Natural killer cell (primary cell): ENCODE data around the gene C1QTNF5. TPM values are rescaled to one million over a fixed set of nuclear protein-coding genes. Genes with fewer than 3 reads are reported as not detected.

ENCODE experiments used
- ATAC-seq, 3 donors: fragments of 150-1000 bp in 2 of 3; fragments of 200-7000 bp in 1 of 3; cut with Tn5 transposase; 1 replicate in 1 of 3; 2 replicates in 2 of 3; pipeline ENCODE4 v1.10.0; 2021; ENCODE audit warnings: mild to moderate bottlenecking in 2 of 3, moderate library complexity in 2 of 3
- DNase-seq, 2 donors: peaks; one replicate each; pipeline versions ENCODE4 v3.0.0 to v3.0.0-alpha.2; 2013 to 2021; ENCODE audit warnings: mixed read lengths in 1 of 2
- H3K27ac ChIP-seq: one replicate; pipeline ENCODE4 v1.5.1; 2013; ENCODE audit warnings: mild to moderate bottlenecking, low read length
- H3K27me3 ChIP-seq: one replicate; pipeline ENCODE4 v1.6.1; 2013; ENCODE audit warnings: low read length; ENCODE audit not compliant: control insufficient read depth, insufficient read depth
- H3K36me3 ChIP-seq: one replicate; pipeline ENCODE4 v1.6.1; 2013; ENCODE audit warnings: low read length; ENCODE audit not compliant: control insufficient read depth, insufficient read depth
- H3K4me1 ChIP-seq: one replicate; pipeline ENCODE4 v1.6.1; 2013; ENCODE audit warnings: low read length; ENCODE audit not compliant: control insufficient read depth, insufficient read depth
- H3K4me3 ChIP-seq: one replicate; pipeline ENCODE4 v1.5.1; 2013; ENCODE audit warnings: low read length
- H3K9me3 ChIP-seq: one replicate; pipeline ENCODE4 v1.6.1; 2013; ENCODE audit warnings: low read length; ENCODE audit not compliant: control insufficient read depth, insufficient read depth
- H3K27ac Mint-ChIP-seq, 2 donors: one replicate each; pipeline ENCODE4 v1.8.0; 2022; ENCODE audit warnings: mild to moderate bottlenecking in 2 of 2, mixed read lengths in 2 of 2, moderate library complexity in 1 of 2
- H3K27me3 Mint-ChIP-seq, 2 donors: one replicate each; pipeline ENCODE4 v1.8.0; 2022; ENCODE audit warnings: low read depth in 2 of 2, mixed read lengths in 2 of 2
- H3K36me3 Mint-ChIP-seq: one replicate; pipeline ENCODE4 v1.8.0; 2022; ENCODE audit warnings: mixed read lengths
- H3K4me1 Mint-ChIP-seq, 2 donors: one replicate each; pipeline ENCODE4 v1.8.0; 2022; ENCODE audit warnings: mixed read lengths in 2 of 2
- H3K4me3 Mint-ChIP-seq: one replicate; pipeline ENCODE4 v1.8.0; 2022; ENCODE audit warnings: mild to moderate bottlenecking, moderate library complexity, mixed read lengths
- H3K9me3 Mint-ChIP-seq, 2 donors: one replicate each; pipeline ENCODE4 v1.8.0; 2022; ENCODE audit warnings: mixed read lengths in 2 of 2
- CTCF ChIP-seq: fragments of 200-600 bp; IDR thresholded peaks from one replicate; pipeline ENCODE4 v1.8.0; 2022; ENCODE audit warnings: antibody characterized with exemption
- WGBS: methylation state at CpG from one replicate; pipeline ENCODE4 v1.1.7; 2013; ENCODE audit warnings: missing lambda C conversion rate; ENCODE audit not compliant: insufficient coverage; 5-methylcytosine and 5-hydroxymethylcytosine counted together
- intact Hi-C: fragments of 100-400 bp; cut with micrococcal nuclease; formaldehyde crosslinking; loops from one replicate; pipeline ENCODE4 v1.14.2; 2022
- total RNA-seq, 4 donors: library from RNA; stranded (reverse); fragments of 120-200 nt in 1 of 4; gene quantifications; one replicate each; pipeline versions ENCODE4 v1.2.3 to v1.2.4, GENCODE V29; 2013 to 2022

Gene C1QTNF5
- total RNA-seq, 3 donors from 2014 or later (not counting 1 experiment from before 2014, with no cell fraction given) = not detected

- intact Hi-C loops = no loop called here
- H3K4me3 ChIP-seq = no peak overlapping the region
- DNase-seq (peak in 1 of 2 donors; percentile 67), ATAC-seq (peak in 1 of 3 donors; percentile 14)
- Mint-ChIP-seq H3K4me3 (peak overlapping the region; percentile 50), H3K36me3 (no peaks in the 10 kb centered on the region), H3K9me3 (no peaks in the 10 kb centered on the region), H3K4me1 (peaks cover 0 to 39% of the 10 kb centered on the region in 2 donors), H3K27me3 (peaks cover 20 to 27% of the 10 kb centered on the region in 2 donors), H3K27ac (peak overlapping the region in 1 of 2 donors; percentile 15)
- peaks cover 44% of the 10 kb centered on the region for H3K4me1 ChIP-seq
- 79% methylated on average over 21 of the region's 22 CpGs for whole genome bisulfite sequencing
- TF ChIP-seq CTCF = no peak
- H3K27me3 ChIP-seq = peaks cover 31% of the 10 kb centered on the region
- no peaks in the 10 kb centered on the region for H3K9me3 ChIP-seq
- H3K36me3 ChIP-seq = no peaks in the 10 kb centered on the region
- peak overlapping the region; percentile 42 for H3K27ac ChIP-seq
Observed at GRCh38 chr11:119318240-119319135, 22.2 kb downstream of the C1QTNF5 start.

- no peak for ATAC-seq
- 83% methylated on average over 13 of the region's 14 CpGs for WGBS
- Mint-ChIP-seq H3K27me3 (peaks cover 18 to 27% of the 10 kb centered on the region in 2 donors), H3K4me3 (no peak overlapping the region), H3K9me3 (no peaks in the 10 kb centered on the region), H3K36me3 (no peaks in the 10 kb centered on the region), H3K27ac (no peak overlapping the region), H3K4me1 (peaks cover 0 to 35% of the 10 kb centered on the region in 2 donors)
- no peak for TF ChIP-seq CTCF
- Histone ChIP-seq H3K4me1 (peaks cover 44% of the 10 kb centered on the region), H3K27ac (no peak overlapping the region), H3K4me3 (no peak overlapping the region), H3K36me3 (no peaks in the 10 kb centered on the region), H3K27me3 (peaks cover 31% of the 10 kb centered on the region), H3K9me3 (no peaks in the 10 kb centered on the region)
- DNase-seq = no peak
- intact Hi-C loops = no loop called here
Observed at GRCh38 chr11:119317592-119318239, 23.0 kb downstream of the C1QTNF5 start.

GRCh38 chr11:119316729-119317591 lies 23.7 kb downstream of the C1QTNF5 start, which contains the start of gene MCAM:
Gene MCAM, minus strand, starts transcription at chr11:119317130. Its CDS starts 29 bp downstream, at chr11:119317101.
- 3% methylated on average over 74 of the region's 74 CpGs for WGBS
- Histone ChIP-seq H3K36me3 (no peaks in the 10 kb centered on the region), H3K9me3 (no peaks in the 10 kb centered on the region), H3K4me3 (peak within 1 kb of the TSS; percentile 4), H3K27me3 (peaks cover 31% of the 10 kb centered on the region), H3K27ac (no peak within 1 kb of the TSS), H3K4me1 (peaks cover 42% of the 10 kb centered on the region)
- ATAC-seq (no peak), DNase-seq (peak in 1 of 2 donors; percentile 52)
- peaks cover 0 to 30% of the 10 kb centered on the region in 2 donors for H3K4me1 Mint-ChIP-seq
- H3K4me3 Mint-ChIP-seq = no peak within 1 kb of the TSS
- H3K36me3 Mint-ChIP-seq = no peaks in the 10 kb centered on the region
- intact Hi-C loops = no loop called here
- peaks cover 18 to 27% of the 10 kb centered on the region in 2 donors for H3K27me3 Mint-ChIP-seq
- H3K27ac Mint-ChIP-seq = no peak within 1 kb of the TSS
- H3K9me3 Mint-ChIP-seq = no peaks in the 10 kb centered on the region
- no peak for TF ChIP-seq CTCF
